PC-9 (cell line): ENCODE data around the gene NUDT1. TPM values are rescaled to one million over a fixed set of nuclear protein-coding genes. Genes with fewer than 3 reads are reported as not detected.

ENCODE experiments used
- BruUV-seq: library from RNA; stranded (reverse); fragments of 400-500 nt; replicated peaks from 2 replicates; lab custom pipeline; 2021; lab: Mats Ljungman, UMichigan
- CTCF ChIA-PET: fragments of 300-600 bp; sonication (Branson Sonifier 250); formaldehyde crosslinking; loops from one replicate; lab custom pipeline; 2022; ENCODE audit warnings: antibody characterized with exemption; lab: Charles Lee
- POLR2A ChIA-PET: fragments of 300-600 bp; sonication (Branson Sonifier 250); formaldehyde crosslinking; loops from one replicate; lab custom pipeline; 2022; ENCODE audit warnings: antibody characterized with exemption; ENCODE audit not compliant: unreplicated experiment; lab: Charles Lee
- DNase-seq, 2 experiments: peaks; one replicate each; pipeline versions ENCODE4 v3.0.0 to v3.0.0-alpha.2; 2015 to 2022; ENCODE audit warnings: mixed read lengths in 1 of 2
- H2AFZ ChIP-seq: fragments of 200-600 bp; sonication (generic); 2 replicates; pipeline ENCODE4 v1.8.1; 2017; ENCODE audit warnings: antibody characterized with exemption
- H3F3A ChIP-seq: fragments of 200-600 bp; sonication (generic); 2 replicates; pipeline ENCODE4 v1.8.1; 2017; ENCODE audit warnings: antibody characterized with exemption, mild to moderate bottlenecking, low read depth; ENCODE audit not compliant: insufficient read depth
- H3K27ac ChIP-seq: fragments of 200-600 bp; sonication (generic); 2 replicates; pipeline ENCODE4 v1.6.1; 2016; ENCODE audit warnings: mixed run types
- H3K27me3 ChIP-seq: fragments of 200-600 bp; sonication (generic); 2 replicates; pipeline ENCODE4 v1.6.1; 2016; ENCODE audit warnings: low read depth, mixed run types; ENCODE audit not compliant: insufficient read depth
- H3K36me3 ChIP-seq: fragments of 200-600 bp; sonication (generic); 2 replicates; pipeline ENCODE4 v1.6.1; 2016; ENCODE audit warnings: low read depth, mixed run types
- H3K4me1 ChIP-seq: fragments of 200-600 bp; sonication (generic); replicated peaks from 2 replicates; pipeline ENCODE4 v1.6.1; 2016; ENCODE audit warnings: mixed run types; ENCODE audit not compliant: insufficient read depth
- H3K4me2 ChIP-seq: fragments of 200-600 bp; sonication (generic); 2 replicates; pipeline ENCODE4 v1.6.1; 2017; ENCODE audit warnings: mixed run types
- H3K4me3 ChIP-seq: fragments of 200-600 bp; sonication (generic); 2 replicates; pipeline ENCODE4 v1.6.1; 2016; ENCODE audit warnings: mixed run types
- H3K79me2 ChIP-seq: fragments of 200-600 bp; sonication (generic); 2 replicates; pipeline ENCODE4 v1.6.1; 2017; ENCODE audit warnings: low read depth, mixed run types
- H3K9me2 ChIP-seq: fragments of 200-600 bp; sonication (generic); 2 replicates; pipeline ENCODE4 v1.8.1; 2017; ENCODE audit warnings: mild to moderate bottlenecking; ENCODE audit not compliant: insufficient read depth
- H3K9me3 ChIP-seq: fragments of 200-600 bp; sonication (generic); 2 replicates; pipeline ENCODE4 v1.8.1; 2016; ENCODE audit warnings: low read depth; ENCODE audit not compliant: insufficient read depth
- H4K20me1 ChIP-seq: fragments of 200-600 bp; sonication (generic); 2 replicates; pipeline ENCODE4 v1.8.1; 2017; ENCODE audit not compliant: insufficient read depth
- CTCF ChIP-seq: fragments of 200-600 bp; sonication (generic); conservative IDR thresholded peaks from 2 replicates; pipeline ENCODE4 v1.6.1; 2017; ENCODE audit warnings: mixed run types, antibody characterized with exemption, mild to moderate bottlenecking, moderate library complexity
- EZH2 ChIP-seq: fragments of 200-600 bp; sonication (generic); IDR thresholded peaks from 2 replicates; pipeline ENCODE4 v1.8.0; 2017; ENCODE audit warnings: antibody characterized with exemption, low read depth
- intact Hi-C: fragments of 100-400 bp; cut with micrococcal nuclease; formaldehyde crosslinking; loops from one replicate; pipeline ENCODE4 v1.10.0; 2022; ENCODE audit not compliant: unreplicated experiment
- total RNA-seq: library from RNA; stranded (reverse); gene quantifications from 2 replicates; pipeline ENCODE4 v1.2.3, GENCODE V29; 2021

Gene NUDT1
- total RNA-seq, 1 experiment from 2014 or later = 63.9 TPM

GRCh38 chr7:2245883-2246675 lies 4.1 kb downstream of the NUDT1 start:
- H3K9me2 ChIP-seq = no peaks in the 10 kb centered on the region
- H3K4me2 ChIP-seq = no peak overlapping the region
- peaks cover 13% of the 10 kb centered on the region for H3K79me2 ChIP-seq
- no TSS peak for BruUV-seq
- no peak for DNase-seq
- POLR2A ChIA-PET = no interaction called here
- no peaks in the 10 kb centered on the region for H3K27me3 ChIP-seq
- CTCF ChIA-PET = no interaction called here
- intact Hi-C loops = loop anchor here (10.0 kb wide), 1 partner anchor 681 kb away; no protein-coding TSS in a partner anchor
- H2AFZ ChIP-seq = no peak overlapping the region
- H3F3A ChIP-seq = peaks cover 43% of the 10 kb centered on the region; the same call in 1 of the 2 replicates
- H3K4me1 ChIP-seq = peaks cover 44% of the 10 kb centered on the region
- TF ChIP-seq EZH2 (no peak), CTCF (no peak)
- H3K9me3 ChIP-seq = no peaks in the 10 kb centered on the region
- H3K27ac ChIP-seq = no peak overlapping the region
- no peaks in the 10 kb centered on the region for H3K36me3 ChIP-seq
- no peak overlapping the region for H3K4me3 ChIP-seq
- H4K20me1 ChIP-seq = no peaks in the 10 kb centered on the region

GRCh38 chr7:2247141-2247995 lies 5.3 kb downstream of the NUDT1 start:
- BruUV-seq = no TSS peak
- TF ChIP-seq CTCF (peak; percentile 77), EZH2 (no peak)
- CTCF ChIA-PET = no interaction called here
- no peaks in the 10 kb centered on the region for H3K27me3 ChIP-seq
- H3K79me2 ChIP-seq = 0 out of 2 replicates have a peak, but pooled peaks cover 4% of the 10 kb centered on the region
- no peak for DNase-seq
- no peaks in the 10 kb centered on the region for H3K9me3 ChIP-seq
- peaks cover 40% of the 10 kb centered on the region for H3K4me1 ChIP-seq
- H4K20me1 ChIP-seq = no peaks in the 10 kb centered on the region
- intact Hi-C loops = loop anchor here (10.0 kb wide), 1 partner anchor 683 kb away; no protein-coding TSS in a partner anchor
- no peak overlapping the region for H3K4me3 ChIP-seq
- H2AFZ ChIP-seq = no peak overlapping the region
- no peaks in the 10 kb centered on the region for H3K9me2 ChIP-seq
- no peak overlapping the region for H3K27ac ChIP-seq
- H3F3A ChIP-seq = peaks cover 43% of the 10 kb centered on the region; the same call in 1 of the 2 replicates
- POLR2A ChIA-PET = no interaction called here
- no peak overlapping the region for H3K4me2 ChIP-seq
- no peaks in the 10 kb centered on the region for H3K36me3 ChIP-seq
